ENCODE data around the gene THUMPD1.

THUMPD1 gene

DNA sequence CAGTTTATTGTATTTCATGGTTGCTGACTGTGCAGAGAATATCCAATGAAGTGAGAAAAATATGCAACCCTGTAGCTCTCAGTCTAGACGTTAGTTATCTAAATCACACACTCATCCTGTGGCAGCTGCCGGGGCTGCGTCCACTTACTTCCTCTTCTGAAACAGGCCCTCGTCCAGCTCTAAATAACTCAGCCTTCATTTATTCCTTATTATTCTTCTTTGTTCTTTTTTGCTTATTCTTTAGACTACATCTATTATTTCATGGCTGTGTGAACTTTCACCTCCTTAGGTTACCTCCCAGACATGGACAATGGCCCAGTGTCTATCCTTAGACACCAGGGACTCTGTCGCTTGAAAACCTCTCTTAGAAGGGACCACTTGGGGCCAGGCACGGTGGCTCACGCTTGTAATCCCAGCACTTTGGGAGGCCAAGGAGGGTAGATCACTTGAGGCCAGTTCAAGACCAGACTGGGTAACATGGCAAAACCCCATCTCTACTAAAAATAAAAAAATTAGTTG lies 3.4 kb upstream of the THUMPD1 start:
- H3K4me2 ChIP-seq (ENCODE audit: low read depth, low read length, poor library complexity, severe bottlenecking), result no peak overlapping the region
- H3K27me3 ChIP-seq (ENCODE audit: insufficient read depth, low read length, poor library complexity, severe bottlenecking), result no peaks in the 10 kb centered on the region
- H2AFZ ChIP-seq (ENCODE audit: low read length), result no peak overlapping the region
- H3F3A ChIP-seq (ENCODE audit: low read depth), result no peaks in the 10 kb centered on the region
- H3K9me2 ChIP-seq (replicated peaks; ENCODE audit: low read depth, low read length), result no peaks in the 10 kb centered on the region
- H3K9me3 ChIP-seq (ENCODE audit: insufficient read depth, low read depth, low read length), result peaks cover 13% of the 10 kb centered on the region; the same call in 1 of the 2 replicates
- TF ChIP-seq EZH2phosphoT487 (IDR thresholded peaks at IDR 0.05; ENCODE audit: borderline replicate concordance), result no peak
- TF ChIP-seq CTCF (conservative IDR thresholded peaks at IDR 0.05; ENCODE audit: low read length), result no peak
- H3K9ac ChIP-seq (ENCODE audit: low read depth, low read length, poor library complexity, severe bottlenecking), result no peak overlapping the region
- no peak overlapping the region for H3K4me3 ChIP-seq (ENCODE audit: low read length, poor library complexity, severe bottlenecking)
- H3K4me1 ChIP-seq (ENCODE audit: insufficient read depth, low read length, poor library complexity, severe bottlenecking), result peaks cover 7% of the 10 kb centered on the region
- H3K36me3 ChIP-seq (ENCODE audit: insufficient read depth, low read length), result no peaks in the 10 kb centered on the region
- H4K20me1 ChIP-seq (ENCODE audit: insufficient read depth, low read length, poor library complexity, severe bottlenecking), result peaks cover 11% of the 10 kb centered on the region
- peaks cover 12% of the 10 kb centered on the region for H3K79me2 ChIP-seq (ENCODE audit: insufficient read depth, low read length)

DNA sequence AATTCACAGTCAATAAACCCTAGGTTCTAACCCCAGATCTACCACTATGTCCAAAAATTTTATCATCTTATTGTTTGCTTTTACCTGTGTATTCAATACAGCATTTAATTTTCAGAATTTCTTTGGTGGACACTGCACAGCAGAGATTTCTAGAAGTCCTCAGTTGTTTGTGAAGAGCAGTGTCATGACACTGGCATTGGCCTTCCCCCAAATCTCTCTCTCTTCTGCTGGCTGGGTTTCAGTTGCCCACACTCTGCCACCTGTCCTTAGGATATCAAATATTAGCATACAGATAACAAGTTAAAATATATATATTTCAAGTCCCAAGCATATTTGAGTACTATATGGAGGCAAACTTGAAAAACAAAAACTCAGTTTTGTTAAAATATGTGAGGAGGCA lies 2.0 kb upstream of the THUMPD1 start:
- Histone ChIP-seq H3K9me3 (ENCODE audit: insufficient read depth, low read depth, low read length) (peaks cover 13% of the 10 kb centered on the region; the same call in 1 of the 2 replicates), H4K20me1 (ENCODE audit: insufficient read depth, low read length, poor library complexity, severe bottlenecking) (peaks cover 21% of the 10 kb centered on the region), H2AFZ (ENCODE audit: low read length) (no peak overlapping the region), H3K4me3 (ENCODE audit: low read length, poor library complexity, severe bottlenecking) (no peak overlapping the region), H3K4me2 (ENCODE audit: low read depth, low read length, poor library complexity, severe bottlenecking) (no peak overlapping the region), H3K36me3 (ENCODE audit: insufficient read depth, low read length) (peaks cover 4% of the 10 kb centered on the region; the same call in 1 of the 2 replicates), H3F3A (ENCODE audit: low read depth) (no peaks in the 10 kb centered on the region), H3K9me2 (replicated peaks; ENCODE audit: low read depth, low read length) (no peaks in the 10 kb centered on the region), H3K9ac (ENCODE audit: low read depth, low read length, poor library complexity, severe bottlenecking) (no peak overlapping the region), H3K79me2 (ENCODE audit: insufficient read depth, low read length) (peaks cover 26% of the 10 kb centered on the region), H3K4me1 (ENCODE audit: insufficient read depth, low read length, poor library complexity, severe bottlenecking) (peaks cover 17% of the 10 kb centered on the region), H3K27me3 (ENCODE audit: insufficient read depth, low read length, poor library complexity, severe bottlenecking) (no peaks in the 10 kb centered on the region)
- no peak for TF ChIP-seq EZH2phosphoT487 (IDR thresholded peaks at IDR 0.05; ENCODE audit: borderline replicate concordance)

- peak overlapping the region; percentile 87 for H3K9ac ChIP-seq (ENCODE audit: low read depth, low read length, poor library complexity, severe bottlenecking)
- H3K4me2 ChIP-seq (ENCODE audit: low read depth, low read length, poor library complexity, severe bottlenecking), result peak overlapping the region; percentile 90
- peaks cover 26% of the 10 kb centered on the region; the same call in 1 of the 2 replicates for H3K36me3 ChIP-seq (ENCODE audit: insufficient read depth, low read length)
- H3K9me3 ChIP-seq (ENCODE audit: insufficient read depth, low read depth, low read length), result no peaks in the 10 kb centered on the region
- peak overlapping the region; percentile 24 for H2AFZ ChIP-seq (ENCODE audit: low read length)
- H3K27me3 ChIP-seq (ENCODE audit: insufficient read depth, low read length, poor library complexity, severe bottlenecking), result no peaks in the 10 kb centered on the region
- peaks cover 42% of the 10 kb centered on the region for H3K79me2 ChIP-seq (ENCODE audit: insufficient read depth, low read length)
- no peak for TF ChIP-seq EZH2phosphoT487 (IDR thresholded peaks at IDR 0.05; ENCODE audit: borderline replicate concordance)
- no peak for TF ChIP-seq CTCF (conservative IDR thresholded peaks at IDR 0.05; ENCODE audit: low read length)
- H3K4me1 ChIP-seq (ENCODE audit: insufficient read depth, low read length, poor library complexity, severe bottlenecking), result peaks cover 22% of the 10 kb centered on the region
- peaks cover 38% of the 10 kb centered on the region for H4K20me1 ChIP-seq (ENCODE audit: insufficient read depth, low read length, poor library complexity, severe bottlenecking)
- peak overlapping the region; percentile 98 for H3K4me3 ChIP-seq (ENCODE audit: low read length, poor library complexity, severe bottlenecking)
- no peaks in the 10 kb centered on the region for H3K9me2 ChIP-seq (replicated peaks; ENCODE audit: low read depth, low read length)
- H3F3A ChIP-seq (ENCODE audit: low read depth), result no peaks in the 10 kb centered on the region
Observed at GRCh38 chr16:20740901-20741521, 607 bp downstream of the THUMPD1 start.
